ENCODE measurements around the gene SLC22A23.

The SLC22A23 gene

DNA sequence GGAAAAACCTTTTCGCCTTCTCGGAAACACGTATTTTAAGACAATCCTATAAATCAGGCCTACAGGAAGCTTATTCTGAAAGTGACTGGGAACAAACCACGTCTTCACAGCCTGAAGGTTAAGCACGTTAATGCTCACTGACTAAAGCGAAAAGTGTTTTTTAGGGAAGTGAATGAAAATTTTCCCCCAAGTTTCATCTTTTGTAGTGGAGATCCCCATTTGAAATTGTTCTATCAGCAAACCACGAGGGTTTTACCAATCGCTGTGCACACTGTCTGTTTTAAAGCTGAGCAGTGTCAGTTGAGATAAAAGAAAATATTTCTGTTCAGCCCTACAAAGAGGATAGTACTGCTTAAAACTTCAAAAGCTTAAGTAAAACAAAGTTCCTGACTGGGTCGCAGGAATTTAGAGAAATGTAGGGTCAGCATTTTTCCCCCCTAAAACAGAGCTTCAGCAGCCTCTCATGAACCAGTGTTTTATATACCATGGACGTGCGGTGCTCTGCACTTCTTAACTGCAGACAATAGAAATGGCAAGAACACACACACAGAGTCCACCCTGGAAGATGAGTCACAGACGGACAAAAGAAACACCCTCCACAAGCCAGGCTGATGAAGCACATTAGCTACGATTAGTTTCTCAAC lies 34.9 kb downstream of the SLC22A23 start:
- peak; percentile 46 for DNase-seq (ENCODE audit: low read depth)

GRCh38 chr6:3421143-3421542 lies 35.7 kb downstream of the SLC22A23 start:
- no peak for DNase-seq (ENCODE audit: low read depth)

DNA sequence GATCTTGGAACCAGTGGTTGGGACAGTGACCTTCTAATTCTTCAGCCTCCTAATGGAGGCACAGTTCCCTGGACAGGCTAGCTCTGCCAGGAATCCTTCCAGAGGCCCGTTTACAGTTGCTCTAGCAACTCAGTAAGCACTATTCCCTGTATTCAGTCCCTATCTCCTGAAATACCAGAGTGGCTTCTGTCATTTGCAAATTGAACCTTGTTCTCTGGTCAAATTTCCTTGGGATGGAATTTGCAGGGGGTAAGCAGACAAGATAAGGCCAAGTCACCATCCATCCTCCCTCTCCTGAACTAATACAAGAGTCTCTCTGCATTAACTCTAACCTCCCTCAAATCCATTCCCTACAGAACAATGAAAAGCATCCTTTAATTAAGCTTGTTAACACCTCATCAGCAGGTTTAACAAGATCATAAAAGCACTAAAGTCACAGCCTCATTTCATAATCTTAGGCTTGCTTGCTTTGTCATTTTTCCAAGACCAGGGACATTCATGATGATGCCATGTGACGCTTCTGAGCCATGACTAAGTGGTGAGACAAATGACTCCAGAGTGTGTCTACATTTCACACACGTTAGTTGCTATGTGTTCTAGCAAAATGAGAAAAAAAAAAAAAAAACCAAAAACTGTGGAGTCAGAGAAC lies 37.1 kb downstream of the SLC22A23 start:
- DNase-seq (ENCODE audit: low read depth), result no peak

DNA sequence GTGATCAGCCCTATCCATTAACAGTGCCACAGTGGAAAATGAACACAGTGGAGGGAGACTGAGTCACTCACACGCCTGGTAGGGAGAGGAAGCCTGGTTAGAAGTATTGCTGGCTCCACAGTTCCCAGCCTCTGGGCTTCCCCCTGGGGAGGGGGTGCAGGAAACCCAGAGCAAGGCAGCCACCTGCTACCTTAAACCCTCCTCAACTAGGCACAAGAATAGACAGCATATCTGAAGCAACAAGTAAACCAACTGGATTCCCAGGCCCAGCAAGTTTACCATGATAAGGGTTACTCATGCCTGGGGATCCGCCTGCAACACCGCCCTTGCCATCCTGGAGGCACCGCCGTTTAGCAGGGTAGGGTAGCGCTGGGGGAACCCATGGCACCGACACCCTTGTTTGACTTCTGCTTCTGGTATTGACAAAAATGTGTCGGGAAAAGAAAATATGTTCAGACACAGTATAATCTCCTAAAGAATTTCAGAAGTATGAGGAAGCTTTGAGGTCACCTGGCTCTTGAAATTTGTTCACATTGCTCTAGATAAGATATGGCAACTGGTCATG lies 38.3 kb downstream of the SLC22A23 start:
- no peak for DNase-seq (ENCODE audit: low read depth)

DNA sequence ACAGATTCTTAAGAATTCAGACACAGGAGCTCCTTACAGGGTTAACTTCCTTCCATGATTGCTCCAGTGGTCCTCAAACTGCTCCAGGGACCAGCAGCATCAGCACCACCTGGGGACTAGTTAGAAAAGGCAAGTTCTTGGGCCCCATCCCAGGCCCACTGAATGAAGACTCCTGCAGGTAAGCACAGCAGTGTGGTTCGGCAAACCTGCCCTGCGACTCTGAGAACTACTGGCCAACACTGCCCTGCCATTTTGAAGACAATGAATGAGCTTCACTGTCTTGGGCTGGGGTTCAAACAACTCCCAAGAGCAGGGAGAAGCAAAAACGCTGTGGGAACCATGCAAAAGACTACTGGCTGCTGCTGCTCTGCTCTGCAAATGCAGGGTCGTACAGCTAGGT lies 39.4 kb downstream of the SLC22A23 start:
- DNase-seq (ENCODE audit: low read depth), result no peak

DNA sequence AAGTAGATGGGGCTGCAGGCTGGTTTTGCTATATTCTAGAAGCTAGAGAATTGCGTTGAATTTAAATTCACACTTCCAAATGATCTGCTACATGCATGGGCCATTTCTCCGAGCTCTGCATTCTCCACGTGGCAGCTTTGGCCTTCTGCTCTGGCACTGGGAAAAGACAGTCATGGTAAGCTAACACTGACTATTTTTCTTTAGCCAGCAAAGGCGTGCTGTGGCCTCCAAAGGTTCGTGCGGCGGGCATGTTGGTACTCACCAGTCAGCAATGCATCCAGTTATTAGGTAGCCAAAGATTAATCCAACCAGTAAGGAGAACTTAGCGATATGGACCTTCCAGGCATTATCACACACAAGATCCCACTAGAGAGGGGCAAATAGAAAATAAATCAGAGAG lies 41.4 kb downstream of the SLC22A23 start:
- no peak for DNase-seq (ENCODE audit: low read depth)

GRCh38 chr6:3415082-3415453 lies 41.8 kb downstream of the SLC22A23 start:
- no peak for DNase-seq (ENCODE audit: low read depth)

DNA sequence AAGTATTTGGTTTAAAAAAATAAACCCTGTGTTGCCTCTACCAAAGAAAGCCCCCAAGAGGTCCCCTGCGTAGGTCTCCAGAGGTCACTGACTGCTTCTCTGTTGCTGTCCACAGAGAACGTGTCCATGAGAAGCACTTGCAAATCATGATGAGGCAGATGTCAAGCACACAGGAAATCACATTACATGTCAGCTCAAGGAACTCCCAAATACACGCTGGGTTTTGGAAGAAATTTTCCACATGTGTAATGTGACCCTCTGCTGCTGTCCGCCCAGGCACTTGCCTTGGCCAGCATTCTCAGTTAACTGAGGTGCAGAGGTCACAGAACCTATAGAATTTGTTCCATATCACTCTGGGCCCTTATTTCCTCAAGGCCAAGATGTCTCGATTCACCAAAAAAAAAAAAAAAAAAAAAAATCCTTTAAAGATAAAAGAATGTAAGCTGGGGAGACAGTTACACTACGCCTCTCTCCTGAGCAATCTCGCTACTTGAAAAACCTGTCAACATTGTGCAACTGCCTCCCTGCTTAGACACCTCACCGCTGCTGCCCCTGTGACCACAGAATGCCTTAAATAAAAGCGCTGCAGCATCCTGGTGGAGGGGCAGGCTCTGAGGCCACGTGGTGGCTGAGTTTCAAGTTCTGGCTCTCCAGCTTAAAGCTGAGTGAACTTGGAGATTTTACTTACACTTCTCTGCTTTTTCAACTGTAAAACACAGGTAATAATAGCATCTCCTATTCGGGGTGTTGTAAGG lies 42.3 kb downstream of the SLC22A23 start:
- no peak for DNase-seq (ENCODE audit: low read depth)

DNA sequence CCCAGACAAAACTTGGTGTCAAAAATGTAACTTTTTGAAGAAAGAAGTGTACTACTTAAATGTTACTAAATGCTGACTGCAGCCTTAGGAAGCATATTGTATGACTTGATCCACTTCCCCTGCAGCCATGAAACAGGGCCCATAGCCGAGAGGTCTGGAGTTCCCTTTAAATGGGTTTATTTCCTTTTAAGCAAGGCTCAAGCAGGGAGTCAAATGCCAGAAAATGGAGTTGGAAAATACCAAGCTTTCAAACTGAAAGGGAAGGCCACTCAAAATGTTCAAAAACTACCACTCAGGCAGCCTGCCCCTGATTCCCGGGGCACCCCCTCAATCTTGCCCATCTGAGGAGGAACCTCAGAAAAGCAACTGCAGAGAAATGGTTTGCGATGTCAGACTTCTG lies 43.3 kb downstream of the SLC22A23 start:
- no peak for DNase-seq (ENCODE audit: low read depth)

DNA sequence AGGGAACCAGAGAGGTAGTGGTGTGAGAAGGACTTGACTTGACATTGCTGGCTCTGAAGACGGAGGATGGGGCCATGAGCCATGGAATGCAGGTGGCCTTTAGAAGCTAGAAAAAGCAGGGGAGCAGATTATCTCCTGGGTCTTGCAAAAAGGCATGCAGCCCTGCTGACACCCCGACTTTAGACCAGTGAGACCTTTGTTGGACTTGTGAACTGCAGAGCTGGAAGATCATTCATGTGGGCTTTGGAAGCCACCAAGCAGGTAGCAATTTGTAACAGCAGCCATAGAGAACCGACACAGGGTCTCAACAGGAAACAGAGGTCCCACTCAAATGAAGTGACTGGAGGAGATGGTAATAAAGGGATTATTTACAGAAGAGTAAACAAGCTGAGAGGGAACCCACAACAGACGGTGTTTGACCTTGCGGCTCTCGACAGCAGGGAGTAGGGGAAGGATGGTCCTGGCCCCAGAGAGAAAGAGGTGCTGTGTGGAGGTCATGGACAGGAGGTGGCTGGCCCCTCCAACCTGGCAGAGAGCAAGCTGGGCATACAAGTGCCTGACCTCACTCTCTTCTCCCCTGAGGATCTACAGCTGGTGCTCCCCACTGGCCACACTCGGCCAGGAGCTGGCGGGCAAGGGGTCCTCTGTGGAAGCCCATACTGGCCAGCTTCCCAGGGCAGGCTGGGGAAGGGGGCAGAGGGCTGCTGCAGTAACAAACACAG lies 43.9 kb downstream of the SLC22A23 start:
- DNase-seq (ENCODE audit: low read depth), result no peak

GRCh38 chr6:3411967-3412778 lies 44.7 kb downstream of the SLC22A23 start:
- DNase-seq (ENCODE audit: low read depth), result no peak

DNA sequence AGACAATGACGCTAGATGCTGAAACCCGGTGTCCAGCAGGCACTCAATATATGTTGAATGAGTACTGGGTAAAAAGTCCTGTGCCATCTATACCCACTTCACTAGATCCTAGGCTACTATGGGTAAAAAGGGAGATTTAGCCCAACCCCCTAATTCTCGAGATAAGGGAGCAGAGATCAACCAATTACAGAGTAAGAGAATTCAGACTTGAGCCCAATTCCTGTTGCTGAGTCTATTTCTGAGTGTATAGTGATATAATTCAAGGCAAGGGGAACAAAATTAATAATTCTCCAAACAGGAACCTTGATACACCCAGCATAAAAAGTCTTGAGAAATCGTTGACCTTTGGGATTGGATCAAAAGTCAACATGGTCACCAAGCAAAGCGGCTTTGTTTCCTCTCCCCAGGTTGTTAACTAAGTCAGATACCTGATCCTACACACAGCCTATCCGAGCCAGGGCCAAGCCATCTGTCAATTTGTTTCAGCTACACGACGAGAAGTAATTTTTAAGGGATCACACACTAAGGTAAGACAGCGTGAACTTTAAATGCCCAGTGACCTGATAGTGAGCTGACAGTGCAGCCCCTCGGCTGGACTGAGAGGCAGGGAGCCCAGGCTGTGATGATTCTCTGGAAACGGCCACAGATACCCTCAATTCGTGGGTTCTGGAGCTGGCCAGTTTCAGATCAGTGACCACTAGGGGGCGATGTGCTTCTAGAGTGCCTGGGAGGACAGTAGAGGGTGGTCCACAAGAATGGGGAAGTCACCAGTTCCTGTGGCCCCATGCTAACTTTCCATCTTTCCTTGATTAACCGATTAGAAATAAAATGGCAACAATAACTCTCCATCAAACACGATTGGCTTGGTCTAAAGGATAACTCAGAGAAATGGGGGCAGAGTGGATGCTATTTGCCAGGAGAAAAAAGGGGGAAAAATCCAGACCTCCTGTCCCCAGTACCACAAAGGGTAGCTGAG lies 46.2 kb downstream of the SLC22A23 start:
- DNase-seq (ENCODE audit: low read depth), result peak; percentile 48

DNA sequence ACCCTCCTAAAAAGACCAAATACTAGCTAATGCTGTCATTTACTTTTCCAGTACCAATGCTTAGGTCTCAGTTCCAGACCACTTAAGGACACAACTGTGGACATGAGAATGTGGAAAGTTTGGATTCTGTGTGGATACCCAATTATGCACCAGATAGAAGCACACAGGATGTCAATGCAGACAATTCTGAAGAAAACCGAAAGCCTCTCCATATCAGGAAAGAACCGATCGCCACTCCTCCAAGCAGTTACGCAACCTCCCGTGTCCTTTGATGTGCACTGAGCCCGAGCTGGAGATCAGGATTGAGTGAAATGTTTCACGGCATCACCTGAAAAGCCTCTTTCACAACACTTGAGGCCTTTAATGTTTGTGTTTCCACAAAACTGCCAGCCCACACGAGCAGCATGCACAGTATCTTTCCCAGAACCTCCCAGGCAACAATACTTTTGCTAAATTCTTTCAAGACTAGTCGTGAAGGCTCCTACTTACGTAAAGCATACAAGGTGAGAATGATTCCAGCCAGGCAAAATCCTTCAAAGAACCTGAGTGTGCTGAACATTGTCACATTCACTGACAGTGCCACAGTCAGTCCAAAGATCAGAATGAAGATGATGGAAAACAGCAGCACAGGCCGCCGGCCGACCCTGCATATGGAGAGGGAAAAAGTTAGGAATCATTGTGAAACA lies 47.0 kb downstream of the SLC22A23 start:
- DNase-seq (ENCODE audit: low read depth), result no peak

DNA sequence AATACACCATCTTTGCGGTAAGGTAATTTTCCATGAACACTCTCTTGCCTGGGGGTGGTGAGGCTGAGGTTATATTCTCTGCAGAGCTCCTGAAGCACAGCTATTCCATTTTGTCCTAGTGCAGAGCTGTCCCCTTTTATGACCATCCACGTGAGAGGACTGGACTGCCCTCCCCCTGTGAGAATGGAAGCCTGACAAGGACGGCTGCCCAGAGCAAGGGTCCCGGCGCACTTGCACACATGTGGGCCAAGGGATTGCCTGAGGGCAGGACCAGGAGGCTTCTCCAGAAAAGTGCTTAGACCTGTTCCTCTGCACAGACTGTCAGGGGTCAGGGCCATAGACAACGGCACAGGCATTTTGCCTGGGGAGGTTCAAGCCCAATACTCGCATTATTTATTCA lies 48.2 kb downstream of the SLC22A23 start:
- DNase-seq (ENCODE audit: low read depth), result no peak

GRCh38 chr6:3407840-3408239 lies 49.0 kb downstream of the SLC22A23 start:
- DNase-seq (ENCODE audit: low read depth), result no peak

- DNase-seq (ENCODE audit: low read depth), result no peak
Observed at GRCh38 chr6:3406891-3407809, 49.7 kb downstream of the SLC22A23 start.

GRCh38 chr6:3406362-3406821 lies 50.5 kb downstream of the SLC22A23 start:
- no peak for DNase-seq (ENCODE audit: low read depth)

DNA sequence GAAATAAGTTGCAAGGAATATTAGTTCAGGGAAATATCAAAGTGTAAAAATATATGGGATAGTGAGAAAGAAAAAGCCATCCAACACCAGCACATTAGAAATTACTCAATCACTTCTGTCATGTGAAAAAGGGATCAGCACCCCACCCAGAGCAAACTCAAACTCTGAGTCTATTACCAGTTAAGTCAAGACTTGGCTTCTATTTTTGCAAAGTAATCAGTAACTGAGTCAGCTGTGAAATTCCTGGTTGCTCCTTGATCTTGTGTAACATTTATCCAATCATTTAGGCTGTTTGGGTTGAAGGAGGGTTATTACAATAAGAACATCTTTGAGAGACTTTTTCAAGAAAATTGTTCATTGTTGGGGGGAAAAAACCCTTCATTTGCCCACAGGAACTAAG lies 51.2 kb downstream of the SLC22A23 start:
- peak; percentile 54 for DNase-seq (ENCODE audit: low read depth)

DNA sequence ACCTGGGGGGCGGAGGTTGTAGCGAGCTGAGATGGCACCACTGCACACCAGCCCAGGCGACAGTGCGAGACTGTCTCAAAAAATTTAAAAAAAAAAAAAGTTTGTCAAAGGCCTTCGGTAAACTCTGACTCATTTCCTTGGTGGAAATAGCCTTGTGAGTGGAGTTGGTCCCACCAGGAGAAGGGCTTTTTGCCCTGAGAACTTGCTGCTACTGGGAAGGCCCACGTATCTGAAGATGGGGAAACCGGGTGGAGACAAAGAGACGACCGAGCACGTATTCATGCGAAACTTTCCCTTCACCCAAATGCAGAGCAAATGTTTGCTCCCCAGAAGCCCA lies 51.7 kb downstream of the SLC22A23 start:
- DNase-seq (ENCODE audit: low read depth), result no peak
